ENCODE measurements around the gene SDK2. TPM values are rescaled to one million over a fixed set of nuclear protein-coding genes. Genes with fewer than 3 reads are reported as not detected.
"Not testable (repeated sequence)": the region's sequence is repeated elsewhere in the genome, so short reads cannot be mapped to it uniquely, and the experiment has no call there.

SDK2 gene
- total RNA-seq, 2 donors from 2014 or later: 1.4 TPM

DNA sequence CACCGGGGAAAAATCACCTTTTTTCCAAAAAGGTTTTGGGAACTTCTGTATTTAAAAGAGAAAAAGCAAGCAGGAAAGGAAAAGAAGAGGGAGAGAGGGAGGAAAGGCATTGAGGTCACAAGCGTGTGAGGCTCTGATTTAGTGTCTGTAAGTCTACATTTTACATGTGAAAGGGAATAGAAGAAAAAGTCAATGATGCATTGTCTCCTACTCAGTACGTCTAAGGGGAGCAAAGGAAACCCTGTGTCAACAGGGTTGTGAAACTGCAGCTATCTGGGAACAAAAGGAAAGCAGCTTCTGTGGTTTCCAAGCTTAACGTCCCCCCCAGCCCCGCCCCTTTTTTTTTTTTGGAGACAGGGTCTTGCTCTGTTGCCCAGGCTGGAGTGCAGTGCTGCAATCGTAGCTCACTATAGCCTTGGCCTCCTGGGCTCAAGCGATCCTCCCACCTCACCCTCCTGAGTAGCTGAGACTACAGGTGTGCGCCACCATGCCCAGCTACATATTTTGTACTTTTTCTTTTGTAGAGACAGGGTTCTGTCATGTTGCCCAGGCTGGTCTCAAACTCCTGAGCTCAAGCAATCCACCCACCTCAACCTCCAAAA lies 330.6 kb downstream of the SDK2 start:
- DNase-seq (no peak), ATAC-seq (no peak)
- H3K9me3 ChIP-seq (ENCODE audit: control insufficient read depth, low read length, poor library complexity, severe bottlenecking): no peaks in the 10 kb centered on the region
- Mint-ChIP-seq H3K27me3 (no peaks in the 10 kb centered on the region), H3K36me3 (ENCODE audit: low read depth) (no peaks in the 10 kb centered on the region), H3K27ac (no peak overlapping the region), H3K4me1 (peaks cover 12% of the 10 kb centered on the region), H3K4me3 (peak overlapping the region; percentile 73)

DNA sequence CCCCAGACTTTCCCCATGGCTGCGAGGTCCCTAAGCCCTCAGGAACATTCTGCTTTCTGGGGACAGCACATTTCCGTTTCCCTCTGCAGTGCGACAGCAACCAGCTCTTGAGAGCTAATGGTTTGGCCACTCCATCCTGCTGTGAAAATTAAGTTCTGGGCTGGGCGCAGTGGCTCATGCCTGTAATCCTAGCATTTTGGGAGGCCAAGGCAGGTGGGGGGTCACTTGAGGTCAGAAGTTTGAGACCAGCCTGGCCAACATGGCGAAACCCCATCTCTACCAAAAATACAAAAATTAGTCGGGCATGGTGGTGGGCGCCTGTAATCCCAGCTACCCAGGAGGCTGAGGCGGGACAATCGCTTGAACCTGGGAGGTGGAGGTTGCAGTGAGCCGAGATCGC lies 331.4 kb downstream of the SDK2 start:
- DNase-seq; H3K36me3 Mint-ChIP-seq (ENCODE audit: low read depth); H3K9me3 ChIP-seq (ENCODE audit: control insufficient read depth, low read length, poor library complexity, severe bottlenecking); ATAC-seq; H3K27me3 Mint-ChIP-seq: not testable (repeated sequence)
- H3K27ac Mint-ChIP-seq: peak overlapping the region; percentile 34
- peaks cover 12% of the 10 kb centered on the region for H3K4me1 Mint-ChIP-seq
- peak overlapping the region; percentile 90 for H3K4me3 Mint-ChIP-seq

DNA sequence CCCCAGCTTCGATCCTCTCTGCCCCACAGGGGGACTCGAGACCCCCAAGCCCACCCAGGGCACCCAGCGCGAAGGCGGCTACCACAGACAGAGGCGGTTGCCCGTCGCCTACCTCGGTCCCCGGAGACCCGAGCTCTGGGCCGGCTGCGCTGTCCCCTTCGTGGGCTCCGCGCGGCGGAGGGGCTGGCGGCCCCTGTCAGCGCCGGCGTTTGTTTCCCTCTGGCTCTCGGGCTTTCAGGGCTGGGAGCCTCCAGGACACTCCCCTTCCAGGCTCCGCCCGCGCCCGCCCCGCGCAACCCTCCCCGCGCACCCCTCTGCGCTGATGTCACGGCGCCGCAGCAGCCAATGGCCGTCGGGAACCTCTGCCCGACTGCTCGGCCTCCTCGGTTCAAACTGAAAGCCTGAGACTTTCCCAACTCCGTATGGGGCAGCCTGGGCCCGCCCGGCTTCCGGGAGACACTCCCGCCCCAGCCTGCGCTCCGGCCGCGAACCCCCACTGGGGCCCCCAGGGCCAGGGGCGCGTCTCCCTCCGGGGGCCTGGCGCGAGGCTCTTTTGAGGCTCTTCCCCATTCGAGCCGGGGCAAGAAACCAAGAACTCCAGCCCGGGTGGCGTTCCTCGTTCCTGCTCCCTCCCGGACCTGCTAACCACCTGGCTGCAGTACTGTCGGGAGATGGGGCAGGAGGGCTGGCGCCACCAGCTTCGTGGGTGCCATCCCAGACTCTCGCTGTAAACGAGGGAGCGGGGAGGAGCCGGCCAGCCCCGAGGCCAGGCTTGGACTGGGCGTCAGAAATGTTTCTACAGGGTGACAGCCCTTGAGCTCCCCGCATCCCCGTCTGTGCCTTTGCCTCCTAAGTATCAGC lies 332.2 kb downstream of the SDK2 start, which contains the start of gene CDC42EP4:
CDC42EP4 (minus strand) TSS at position 221 of the 861 bp plus-strand sequence. CDS start 25,501 bp downstream, outside the sequence.
- Mint-ChIP-seq H3K27me3 (no peaks in the 10 kb centered on the region), H3K4me3 (peak within 1 kb of the TSS; percentile 90), H3K36me3 (ENCODE audit: low read depth) (no peaks in the 10 kb centered on the region), H3K4me1 (peaks cover 9% of the 10 kb centered on the region), H3K27ac (peak within 1 kb of the TSS; percentile 34)
- DNase-seq (peak; percentile 74 to 81 (median 80)), ATAC-seq (peak; percentile 95)
- no peaks in the 10 kb centered on the region for H3K9me3 ChIP-seq (ENCODE audit: control insufficient read depth, low read length, poor library complexity, severe bottlenecking)

DNA sequence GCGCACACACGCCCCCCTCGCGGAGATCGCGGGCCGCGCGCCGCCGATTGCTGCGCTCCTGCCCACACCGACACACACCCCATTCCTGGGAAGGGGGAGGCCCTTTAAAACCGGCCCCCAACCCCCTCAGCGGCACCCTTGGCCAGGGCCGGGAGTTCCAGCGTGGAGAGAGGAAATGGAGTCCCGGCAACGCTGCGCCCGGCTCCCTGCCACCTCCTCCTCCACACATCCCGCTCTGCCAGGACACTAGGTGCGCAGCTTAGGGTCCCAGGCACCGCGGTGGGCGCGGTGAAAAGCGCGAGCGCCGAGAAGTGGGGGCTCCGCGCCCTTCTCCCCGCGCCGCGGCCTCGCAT lies 332.8 kb downstream of the SDK2 start:
- no peaks in the 10 kb centered on the region for H3K9me3 ChIP-seq (ENCODE audit: control insufficient read depth, low read length, poor library complexity, severe bottlenecking)
- Mint-ChIP-seq H3K4me3 (peak overlapping the region; percentile 90), H3K36me3 (ENCODE audit: low read depth) (no peaks in the 10 kb centered on the region), H3K27ac (peak overlapping the region; percentile 34), H3K4me1 (peaks cover 9% of the 10 kb centered on the region), H3K27me3 (no peaks in the 10 kb centered on the region)
- ATAC-seq (no peak), DNase-seq (peak in 2 of 3 donors; percentile 7 to 15)

DNA sequence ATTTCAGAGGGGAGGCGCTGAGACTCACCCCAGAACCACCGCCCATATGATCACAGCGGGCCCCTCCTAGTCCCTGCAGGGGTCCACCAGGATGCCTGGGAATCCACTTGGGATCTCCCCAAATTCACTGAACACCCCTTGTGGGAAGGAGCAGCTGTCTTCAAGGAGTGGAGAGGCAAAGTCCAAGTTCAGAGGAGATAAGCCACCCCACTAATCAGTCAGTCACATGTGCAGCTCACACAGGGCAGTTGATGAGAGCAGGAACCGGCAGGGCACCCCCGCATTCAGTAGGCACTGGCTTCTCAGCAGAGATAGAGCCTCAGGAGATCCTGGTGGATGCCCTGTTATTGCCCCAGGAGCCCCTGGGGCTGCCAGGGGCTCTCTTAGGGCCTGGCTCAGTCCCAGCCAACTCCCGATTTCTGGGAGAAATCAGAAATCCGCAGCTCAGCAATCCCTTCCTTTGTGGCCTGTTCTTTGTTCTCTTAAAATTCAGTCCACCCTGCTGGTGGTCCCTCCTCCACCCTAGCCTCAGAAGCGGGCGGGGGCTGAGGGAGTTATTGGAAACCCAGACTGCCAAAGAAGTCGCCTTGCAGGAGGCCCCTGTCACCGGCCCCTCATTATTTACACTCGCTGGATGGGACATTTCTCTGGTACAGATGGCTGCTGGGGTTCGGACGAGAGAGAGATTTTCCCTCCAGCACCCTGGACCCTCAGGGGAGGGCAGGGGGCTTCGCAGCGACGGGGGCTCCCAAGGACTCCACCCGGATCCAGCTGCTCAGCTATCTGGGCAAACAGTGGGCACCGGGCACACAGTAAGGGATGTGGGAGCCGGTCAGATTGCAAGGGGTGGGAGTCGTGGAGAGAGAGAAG lies 334.3 kb downstream of the SDK2 start:
- Mint-ChIP-seq H3K4me1 (peaks cover 9% of the 10 kb centered on the region), H3K27me3 (peaks cover 4% of the 10 kb centered on the region), H3K36me3 (ENCODE audit: low read depth) (no peaks in the 10 kb centered on the region), H3K27ac (peak overlapping the region; percentile 86), H3K4me3 (peak overlapping the region; percentile 90)
- DNase-seq: no peak
- no peak for ATAC-seq
- H3K9me3 ChIP-seq (ENCODE audit: control insufficient read depth, low read length, poor library complexity, severe bottlenecking): no peaks in the 10 kb centered on the region

DNA sequence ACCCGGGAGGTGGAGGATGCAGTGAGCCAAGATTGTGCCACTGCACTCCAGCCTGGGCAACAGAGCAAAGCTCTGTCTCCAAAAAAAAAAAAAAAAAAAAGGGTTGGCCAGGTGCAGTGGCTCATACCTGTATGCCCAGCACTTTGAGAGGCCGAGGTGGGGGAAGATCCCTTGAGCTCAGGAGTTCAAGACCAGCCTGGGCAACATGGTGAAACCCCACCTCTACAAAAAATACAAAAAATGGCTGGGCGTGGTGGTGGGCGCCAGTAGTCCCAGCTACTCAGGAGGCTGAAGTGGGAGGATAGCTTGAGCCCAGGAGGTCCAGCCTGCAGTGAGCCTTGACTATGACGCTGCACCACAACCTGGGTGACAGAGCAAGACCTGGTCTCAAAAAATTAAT lies 335.3 kb downstream of the SDK2 start:
- H3K4me1 Mint-ChIP-seq: peaks cover 12% of the 10 kb centered on the region
- H3K4me3 Mint-ChIP-seq; H3K36me3 Mint-ChIP-seq (ENCODE audit: low read depth); H3K9me3 ChIP-seq (ENCODE audit: control insufficient read depth, low read length, poor library complexity, severe bottlenecking); ATAC-seq; DNase-seq; H3K27ac Mint-ChIP-seq; H3K27me3 Mint-ChIP-seq: not testable (repeated sequence)

DNA sequence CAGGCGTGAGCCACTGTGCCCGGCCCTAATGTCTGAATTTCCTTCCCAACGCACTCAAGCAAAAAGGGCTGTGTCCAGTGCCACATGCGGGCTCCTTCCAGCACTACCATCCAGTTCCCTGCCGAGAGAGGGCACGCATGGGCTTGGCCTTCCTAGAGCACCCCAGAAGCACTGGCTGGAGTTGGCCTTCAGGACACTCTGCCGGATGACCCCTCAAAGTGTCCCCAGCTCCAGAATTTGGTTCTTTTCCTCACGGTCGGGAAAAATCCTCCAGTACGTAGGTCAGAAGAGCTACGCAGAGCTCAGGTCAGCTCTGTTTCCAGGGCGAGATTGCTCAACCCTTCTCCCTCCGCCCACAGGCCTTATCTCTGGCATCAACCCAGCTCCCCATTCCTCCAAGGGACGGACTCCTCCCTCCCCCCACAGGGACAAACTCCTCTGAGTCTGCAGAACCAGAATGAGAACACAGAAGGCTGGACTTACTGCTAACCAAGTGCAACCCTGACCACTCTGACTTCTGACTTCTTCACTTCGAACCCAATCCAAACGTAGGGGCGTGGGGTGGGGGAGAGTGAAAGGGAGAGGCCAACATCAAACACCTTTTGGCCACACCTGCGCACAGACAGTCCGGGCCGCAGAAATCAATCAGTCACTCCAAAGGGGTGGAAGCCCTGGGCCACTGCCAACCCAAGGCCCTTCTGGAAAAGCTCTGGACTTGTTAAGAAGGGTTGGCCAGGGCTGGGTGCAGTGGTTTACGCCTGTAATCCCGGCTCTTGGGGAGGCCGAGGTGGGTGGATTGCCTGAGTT lies 336.0 kb downstream of the SDK2 start:
- no peaks in the 10 kb centered on the region for H3K36me3 Mint-ChIP-seq (ENCODE audit: low read depth)
- H3K27ac Mint-ChIP-seq: no peak overlapping the region
- H3K4me3 Mint-ChIP-seq: no peak overlapping the region
- H3K27me3 Mint-ChIP-seq: peaks cover 4% of the 10 kb centered on the region
- ATAC-seq (no peak), DNase-seq (no peak)
- H3K9me3 ChIP-seq (ENCODE audit: control insufficient read depth, low read length, poor library complexity, severe bottlenecking): no peaks in the 10 kb centered on the region
- peaks cover 11% of the 10 kb centered on the region for H3K4me1 Mint-ChIP-seq

DNA sequence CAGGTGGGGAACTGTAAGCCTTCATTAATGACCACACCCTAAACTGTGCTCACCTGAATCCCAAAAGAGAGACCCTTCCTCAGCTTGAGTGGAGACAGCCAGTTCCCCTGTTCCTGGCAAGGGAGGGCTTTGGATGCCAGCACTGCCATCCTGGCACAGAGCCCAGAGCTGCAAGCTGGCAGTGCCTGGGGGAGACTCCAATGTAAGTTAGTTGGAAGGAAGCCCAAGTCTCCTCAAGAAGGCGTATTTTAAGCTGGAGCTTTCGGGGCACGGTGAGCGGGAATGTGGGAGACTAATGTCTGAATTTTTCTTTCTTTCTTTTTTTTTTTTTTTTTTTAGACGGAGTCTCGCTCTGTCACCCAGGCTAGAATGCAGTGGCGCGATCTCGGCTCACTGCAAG lies 337.1 kb downstream of the SDK2 start:
- no peak overlapping the region for H3K4me3 Mint-ChIP-seq
- H3K36me3 Mint-ChIP-seq (ENCODE audit: low read depth): no peaks in the 10 kb centered on the region
- peaks cover 11% of the 10 kb centered on the region for H3K4me1 Mint-ChIP-seq

DNA sequence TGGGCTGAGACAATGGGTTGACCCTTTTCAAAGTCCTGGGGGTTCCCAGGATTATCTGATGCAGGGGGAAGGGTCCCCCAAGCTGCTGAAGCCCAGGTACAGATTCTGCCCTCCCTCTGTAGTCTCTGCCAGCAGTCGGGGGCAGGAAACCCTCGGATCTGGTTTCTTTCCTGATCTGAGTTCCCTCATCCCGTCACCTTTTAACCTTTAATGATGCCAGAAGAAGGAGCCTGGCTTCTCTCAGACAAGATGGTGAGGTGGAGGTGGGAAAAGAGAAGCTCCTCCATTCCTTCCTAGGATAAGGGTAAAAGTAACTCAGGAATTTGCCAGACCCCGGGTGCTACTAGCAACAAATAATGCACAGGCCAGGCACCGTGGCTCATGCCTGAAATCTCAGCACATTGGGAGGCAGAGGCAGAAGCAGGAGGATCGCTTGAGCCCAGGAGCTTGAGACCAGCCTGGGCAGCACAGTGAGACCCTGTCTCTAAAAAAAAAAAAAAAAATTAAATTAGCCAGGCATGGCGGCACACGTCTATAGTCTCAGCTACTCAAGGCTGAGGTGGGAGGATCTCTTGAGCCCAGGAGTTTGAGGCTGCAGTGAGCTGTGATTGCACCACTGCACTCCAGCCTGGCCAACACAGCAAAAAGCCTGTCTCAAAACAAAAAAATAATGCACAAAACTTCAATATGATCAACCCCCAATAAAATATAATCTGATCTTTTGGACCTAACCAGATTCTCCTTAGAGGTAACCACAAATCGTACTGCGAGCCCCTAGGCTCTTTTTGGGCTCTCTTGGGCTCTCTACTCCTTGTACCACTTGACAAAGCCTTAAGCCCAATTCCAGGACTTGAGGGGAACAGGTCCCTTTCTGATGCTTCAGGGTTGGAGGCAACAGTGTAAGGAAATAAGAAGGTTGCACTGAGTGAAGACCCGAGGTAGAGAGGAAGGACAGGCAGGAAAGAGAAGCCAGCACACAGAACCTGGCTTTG lies 338.1 kb downstream of the SDK2 start:
- Mint-ChIP-seq H3K27me3 (peaks cover 4% of the 10 kb centered on the region), H3K27ac (no peak overlapping the region), H3K4me1 (peaks cover 11% of the 10 kb centered on the region), H3K4me3 (no peak overlapping the region), H3K36me3 (ENCODE audit: low read depth) (no peaks in the 10 kb centered on the region)
- no peaks in the 10 kb centered on the region for H3K9me3 ChIP-seq (ENCODE audit: control insufficient read depth, low read length, poor library complexity, severe bottlenecking)
- DNase-seq (no peak), ATAC-seq (no peak)

More for the DNA sequence above, 337.1 kb downstream of the SDK2 start:
- H3K27me3 Mint-ChIP-seq: peaks cover 4% of the 10 kb centered on the region
- no peak overlapping the region for H3K27ac Mint-ChIP-seq
- ATAC-seq (no peak), DNase-seq (no peak)
- H3K9me3 ChIP-seq (ENCODE audit: control insufficient read depth, low read length, poor library complexity, severe bottlenecking): no peaks in the 10 kb centered on the region

DNA sequence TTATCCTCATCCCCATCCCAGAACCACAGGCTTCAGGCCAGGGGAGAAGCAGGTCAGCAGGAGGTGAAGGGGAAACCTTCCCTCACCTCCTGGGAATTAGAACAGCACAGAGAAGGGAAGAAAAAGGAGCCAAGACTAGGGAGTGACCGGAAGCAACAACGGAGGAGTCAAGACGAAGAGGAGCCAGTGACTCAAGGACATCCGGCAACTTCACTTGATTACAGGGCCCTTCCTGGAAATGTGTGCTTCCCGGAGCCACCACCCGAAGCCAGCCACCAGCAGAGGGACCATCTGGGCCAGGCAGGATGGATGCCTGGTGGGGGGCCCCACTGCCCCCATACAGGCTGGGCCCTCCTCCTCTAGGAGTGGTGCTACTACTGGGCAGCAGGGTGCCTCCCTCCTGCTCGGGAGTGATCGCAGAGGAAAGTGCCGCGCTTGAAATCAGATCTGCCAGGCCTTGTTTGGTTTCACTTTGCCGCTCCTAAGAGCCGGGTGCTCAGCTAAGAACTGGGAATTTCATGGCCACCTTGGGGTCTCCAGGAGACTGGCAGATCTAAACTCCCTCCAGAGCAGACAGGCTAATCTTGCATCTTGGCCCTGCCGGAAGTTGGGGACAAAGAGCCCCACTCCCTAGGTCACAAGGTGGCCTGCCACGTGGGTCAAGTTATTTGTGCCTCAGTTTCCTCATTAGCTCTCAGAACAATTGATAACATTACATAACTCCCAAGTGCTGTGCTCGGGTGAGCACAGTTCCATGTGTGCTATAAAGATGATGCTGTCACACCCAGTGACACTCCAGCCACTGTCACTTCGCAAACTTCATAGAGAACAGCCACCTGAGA lies 339.1 kb downstream of the SDK2 start:
- ATAC-seq (no peak), DNase-seq (no peak)
- H3K9me3 ChIP-seq (ENCODE audit: control insufficient read depth, low read length, poor library complexity, severe bottlenecking): no peaks in the 10 kb centered on the region
- Mint-ChIP-seq H3K4me1 (peaks cover 9% of the 10 kb centered on the region), H3K36me3 (ENCODE audit: low read depth) (no peaks in the 10 kb centered on the region), H3K27ac (no peak overlapping the region), H3K4me3 (peak overlapping the region; percentile 77), H3K27me3 (peaks cover 4% of the 10 kb centered on the region)

DNA sequence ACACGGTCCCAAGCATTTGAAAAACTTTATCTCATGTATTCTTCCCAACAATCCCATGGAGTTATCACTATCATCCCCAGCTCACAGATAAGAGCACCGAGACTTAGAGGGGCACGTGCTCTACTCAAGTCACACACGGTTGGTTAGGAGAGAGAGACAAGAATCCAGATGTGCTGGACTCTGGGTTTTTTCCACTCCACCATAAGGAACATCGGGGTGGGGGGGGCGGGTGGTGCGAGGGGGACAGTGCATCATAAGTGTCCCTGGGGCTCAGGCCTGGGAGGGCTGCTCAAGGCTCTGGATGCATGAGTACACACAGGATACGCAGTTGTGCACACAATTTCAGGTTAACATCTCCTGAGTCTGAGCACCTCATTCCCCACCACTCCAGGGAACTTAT lies 339.8 kb downstream of the SDK2 start:
- DNase-seq (no peak), ATAC-seq (no peak)
- no peaks in the 10 kb centered on the region for H3K9me3 ChIP-seq (ENCODE audit: control insufficient read depth, low read length, poor library complexity, severe bottlenecking)
- no peak overlapping the region for H3K4me3 Mint-ChIP-seq
- H3K27ac Mint-ChIP-seq: no peak overlapping the region
- H3K27me3 Mint-ChIP-seq: peaks cover 4% of the 10 kb centered on the region
- no peaks in the 10 kb centered on the region for H3K36me3 Mint-ChIP-seq (ENCODE audit: low read depth)
- H3K4me1 Mint-ChIP-seq: peaks cover 7% of the 10 kb centered on the region
